ENCODE measurements around the gene FNIP2. TPM values are rescaled to one million over a fixed set of nuclear protein-coding genes. Genes with fewer than 3 reads are reported as not detected.

The FNIP2 gene
- total RNA-seq, 1 experiment from 2014 or later: 15.8 TPM

DNA sequence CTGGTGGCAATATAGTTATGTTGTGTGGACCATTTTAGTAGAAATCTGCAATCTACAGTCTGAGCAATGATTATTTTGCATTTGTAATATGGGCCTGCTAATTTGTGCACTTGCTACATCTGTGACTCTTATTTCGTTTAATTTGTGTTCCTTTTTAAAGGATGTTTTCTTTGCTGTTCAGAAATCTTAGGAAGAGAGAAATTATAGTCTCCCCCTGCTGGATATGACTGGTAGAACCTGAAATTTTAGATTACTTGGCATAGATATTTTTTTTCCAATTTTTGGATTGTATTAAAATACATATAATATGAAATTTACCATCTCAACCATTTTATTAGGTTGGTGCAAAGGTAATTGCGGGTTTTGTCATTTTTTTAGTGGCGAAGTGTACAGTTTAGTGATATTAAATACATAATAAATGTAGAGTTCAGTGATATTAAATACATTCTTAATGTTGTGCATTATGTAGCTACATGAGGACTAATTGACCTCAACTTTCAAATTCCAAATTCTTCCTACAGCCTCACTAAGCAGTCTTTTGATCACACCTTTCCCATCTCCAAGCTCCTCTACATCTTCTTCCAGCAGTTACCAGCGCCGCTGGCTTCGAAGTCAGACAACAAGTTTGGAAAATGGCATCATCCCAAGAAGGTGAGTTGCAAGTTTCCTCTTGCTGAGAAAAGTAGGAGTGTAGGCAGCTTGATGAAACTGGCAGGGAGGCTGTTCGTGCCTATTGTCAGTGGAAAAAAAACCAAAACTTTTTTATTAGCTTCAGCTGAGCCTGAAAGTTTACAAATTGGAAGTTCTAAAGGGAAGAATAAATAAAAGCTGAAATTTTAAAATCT, 82.2 kb downstream of the FNIP2 start:
- TF ChIP-seq, protein P1, sequence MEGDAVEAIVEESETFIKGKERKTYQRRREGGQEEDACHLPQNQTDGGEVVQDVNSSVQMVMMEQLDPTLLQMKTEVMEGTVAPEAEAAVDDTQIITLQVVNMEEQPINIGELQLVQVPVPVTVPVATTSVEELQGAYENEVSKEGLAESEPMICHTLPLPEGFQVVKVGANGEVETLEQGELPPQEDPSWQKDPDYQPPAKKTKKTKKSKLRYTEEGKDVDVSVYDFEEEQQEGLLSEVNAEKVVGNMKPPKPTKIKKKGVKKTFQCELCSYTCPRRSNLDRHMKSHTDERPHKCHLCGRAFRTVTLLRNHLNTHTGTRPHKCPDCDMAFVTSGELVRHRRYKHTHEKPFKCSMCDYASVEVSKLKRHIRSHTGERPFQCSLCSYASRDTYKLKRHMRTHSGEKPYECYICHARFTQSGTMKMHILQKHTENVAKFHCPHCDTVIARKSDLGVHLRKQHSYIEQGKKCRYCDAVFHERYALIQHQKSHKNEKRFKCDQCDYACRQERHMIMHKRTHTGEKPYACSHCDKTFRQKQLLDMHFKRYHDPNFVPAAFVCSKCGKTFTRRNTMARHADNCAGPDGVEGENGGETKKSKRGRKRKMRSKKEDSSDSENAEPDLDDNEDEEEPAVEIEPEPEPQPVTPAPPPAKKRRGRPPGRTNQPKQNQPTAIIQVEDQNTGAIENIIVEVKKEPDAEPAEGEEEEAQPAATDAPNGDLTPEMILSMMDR (IDR thresholded peaks at IDR 0.05; ENCODE audit: insufficient read depth in 1 of 2, low read depth in 1 of 2, low read length in 1 of 2, severe bottlenecking in 1 of 2, unreplicated experiment in 1 of 2): peak; percentile 52 to 55
- no TSS peak for BruUV-seq (replicated peaks)
- Mint-ChIP-seq H3K36me3 (ENCODE audit: insufficient read depth, unreplicated experiment) (no peaks in the 10 kb centered on the region), H3K27me3 (ENCODE audit: insufficient read depth, unreplicated experiment) (no peaks in the 10 kb centered on the region), H3K4me3 (ENCODE audit: unreplicated experiment) (no peak overlapping the region), H3K9me3 (ENCODE audit: unreplicated experiment) (no peaks in the 10 kb centered on the region), H3K27ac (ENCODE audit: unreplicated experiment) (no peak overlapping the region), H3K4me1 (ENCODE audit: low read depth, unreplicated experiment) (no peaks in the 10 kb centered on the region)
- ChIA-PET POLR2A (no interaction called here), CTCF (interaction anchor here (1.4 to 1.8 kb wide), 4 partner anchors 52 to 127 kb away, joined by 3 to 5 read pairs (median 4); partner anchors contain the start of gene PPID)
- intact Hi-C loops (cut with micrococcal nuclease; ENCODE audit: unreplicated experiment): loop anchor here (1.0 to 10.0 kb wide), 5 partner anchors 40 to 464 kb away; no protein-coding TSS in a partner anchor
- H3K4me3 ChIP-seq (ENCODE audit: low read depth, low read length): no peak overlapping the region
- no peaks in the 10 kb centered on the region for H3K27me3 ChIP-seq (replicated peaks; ENCODE audit: control insufficient read depth, insufficient read depth, low read length)
- peak in 1 of 2 experiments; percentile 30 for DNase-seq
- no peaks in the 10 kb centered on the region; the same call in 1 of the 2 replicates for H3K36me3 ChIP-seq (ENCODE audit: control insufficient read depth, insufficient read depth, low read length)
- H3K4me1 ChIP-seq: no peaks in the 10 kb centered on the region
- no peaks in the 10 kb centered on the region for H3K9me3 ChIP-seq

DNA sequence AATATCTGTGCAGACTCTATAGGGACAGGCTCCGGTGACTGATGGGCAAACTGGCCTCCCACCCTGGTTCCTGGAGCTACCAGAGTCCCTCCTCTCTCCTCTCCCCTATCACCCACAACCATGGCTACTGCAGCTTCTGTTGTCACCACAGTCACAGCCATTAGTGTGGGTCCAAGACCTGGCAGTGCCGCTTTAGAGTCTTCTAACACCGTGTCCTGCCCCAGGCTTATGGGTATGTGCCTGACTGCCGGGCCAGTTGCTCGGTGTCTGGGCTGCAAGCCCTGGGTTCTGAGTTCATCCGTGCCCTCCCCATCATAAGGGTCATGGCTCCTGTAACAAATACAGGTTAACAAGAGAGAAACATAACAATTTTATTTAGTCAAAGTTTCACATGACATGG, 85.4 kb downstream of the FNIP2 start:
- Histone ChIP-seq H3K36me3 (ENCODE audit: control insufficient read depth, insufficient read depth, low read length) (no peaks in the 10 kb centered on the region; the same call in 1 of the 2 replicates), H3K9me3 (no peaks in the 10 kb centered on the region), H3K4me3 (ENCODE audit: low read depth, low read length) (no peak overlapping the region), H3K4me1 (peaks cover 23% of the 10 kb centered on the region), H3K27me3 (replicated peaks; ENCODE audit: control insufficient read depth, insufficient read depth, low read length) (no peaks in the 10 kb centered on the region)
- DNase-seq: no peak
- no peaks in the 10 kb centered on the region for H3K27me3 Mint-ChIP-seq (ENCODE audit: insufficient read depth, unreplicated experiment)
- no TSS peak for BruUV-seq (replicated peaks)
- peaks cover 21% of the 10 kb centered on the region for H3K4me1 Mint-ChIP-seq (ENCODE audit: low read depth, unreplicated experiment)
- H3K36me3 Mint-ChIP-seq (ENCODE audit: insufficient read depth, unreplicated experiment): no peaks in the 10 kb centered on the region
- ChIA-PET CTCF (no interaction called here), POLR2A (no interaction called here)
- TF ChIP-seq, protein P1 (IDR thresholded peaks at IDR 0.05; ENCODE audit: insufficient read depth in 1 of 2, low read depth in 1 of 2, low read length in 1 of 2, severe bottlenecking in 1 of 2, unreplicated experiment in 1 of 2): no peak
- H3K4me3 Mint-ChIP-seq (ENCODE audit: unreplicated experiment): no peak overlapping the region
- H3K9me3 Mint-ChIP-seq (ENCODE audit: unreplicated experiment): no peaks in the 10 kb centered on the region
- intact Hi-C loops (cut with micrococcal nuclease; ENCODE audit: unreplicated experiment): loop anchor here (10.0 kb wide), 1 partner anchor 461 kb away; no protein-coding TSS in a partner anchor
- H3K27ac Mint-ChIP-seq (ENCODE audit: unreplicated experiment): no peak overlapping the region

DNA sequence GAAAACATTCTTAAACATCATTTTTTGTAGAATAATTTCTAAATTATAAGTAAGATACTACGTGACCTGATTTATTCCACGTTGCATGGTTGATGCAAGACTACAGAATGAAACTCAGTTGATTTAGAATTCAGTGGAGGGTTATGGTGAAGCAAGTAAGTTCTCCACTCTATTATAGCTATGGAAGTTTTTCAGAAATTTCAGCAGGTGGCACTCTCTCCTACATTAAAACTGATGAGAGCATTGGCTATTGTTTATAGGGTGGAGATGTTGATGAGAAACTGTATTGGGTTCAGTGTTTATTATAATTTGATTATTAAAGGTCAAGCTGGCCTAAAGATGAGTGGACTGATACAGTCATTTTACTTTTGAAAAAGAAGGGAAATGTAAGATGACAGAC, 88.0 kb downstream of the FNIP2 start:
- no peaks in the 10 kb centered on the region for H3K9me3 ChIP-seq
- Mint-ChIP-seq H3K36me3 (ENCODE audit: insufficient read depth, unreplicated experiment) (no peaks in the 10 kb centered on the region), H3K4me3 (ENCODE audit: unreplicated experiment) (no peak overlapping the region), H3K27me3 (ENCODE audit: insufficient read depth, unreplicated experiment) (no peaks in the 10 kb centered on the region), H3K27ac (ENCODE audit: unreplicated experiment) (no peak overlapping the region), H3K4me1 (ENCODE audit: low read depth, unreplicated experiment) (peaks cover 30% of the 10 kb centered on the region), H3K9me3 (ENCODE audit: unreplicated experiment) (no peaks in the 10 kb centered on the region)
- CTCF ChIA-PET: interaction anchor here (0.6 to 1.4 kb wide), 7 partner anchors 19 to 346 kb away, joined by 3 to 8 read pairs (median 5); no protein-coding TSS in a partner anchor
- no peak overlapping the region for H3K4me3 ChIP-seq (ENCODE audit: low read depth, low read length)
- POLR2A ChIA-PET: no interaction called here
- TF ChIP-seq, protein P1 (IDR thresholded peaks at IDR 0.05; ENCODE audit: insufficient read depth in 1 of 2, low read depth in 1 of 2, low read length in 1 of 2, severe bottlenecking in 1 of 2, unreplicated experiment in 1 of 2): peak; percentile 32 to 39
- BruUV-seq (replicated peaks): no TSS peak
- intact Hi-C loops (cut with micrococcal nuclease; ENCODE audit: unreplicated experiment): loop anchor here (1.0 to 10.0 kb wide), 5 partner anchors 159 to 589 kb away; no protein-coding TSS in a partner anchor
- H3K27me3 ChIP-seq (replicated peaks; ENCODE audit: control insufficient read depth, insufficient read depth, low read length): no peaks in the 10 kb centered on the region
- no peaks in the 10 kb centered on the region; the same call in 1 of the 2 replicates for H3K36me3 ChIP-seq (ENCODE audit: control insufficient read depth, insufficient read depth, low read length)
- H3K4me1 ChIP-seq: peaks cover 39% of the 10 kb centered on the region
- peak in 1 of 2 experiments; percentile 28 for DNase-seq

Data from Caco-2 (cell line).